ENCODE results near the gene NDUFA12.

NDUFA12 gene

GRCh38 chr12:95003213-95003920, at the start of gene NDUFA12:
TSS of gene NDUFA12 (minus strand) at chr12:95003697. CDS start at chr12:95003680, 17 bp downstream.
- DNase-seq (ENCODE audit: low read depth) = peak; percentile 96
- TF ChIP-seq CTCF (conservative IDR thresholded peaks at IDR 0.05; ENCODE audit: control insufficient read depth, insufficient read depth, low read depth, low read length) = no peak
- peak within 1 kb of the TSS; percentile 90 for H3K4me3 ChIP-seq (ENCODE audit: control insufficient read depth, low read depth, low read length)

GRCh38 chr12:95051241-95051640, 47.7 kb upstream of the NDUFA12 start:
- no peak overlapping the region for H3K4me3 ChIP-seq (ENCODE audit: control insufficient read depth, low read depth, low read length)
- peak; percentile 5 for DNase-seq (ENCODE audit: low read depth)
- TF ChIP-seq CTCF (conservative IDR thresholded peaks at IDR 0.05; ENCODE audit: control insufficient read depth, insufficient read depth, low read depth, low read length) = no peak

GRCh38 chr12:95037906-95038305, 34.4 kb upstream of the NDUFA12 start:
- H3K4me3 ChIP-seq (ENCODE audit: control insufficient read depth, low read depth, low read length) = no peak overlapping the region
- no peak for TF ChIP-seq CTCF (conservative IDR thresholded peaks at IDR 0.05; ENCODE audit: control insufficient read depth, insufficient read depth, low read depth, low read length)
- DNase-seq (ENCODE audit: low read depth) = no peak

GRCh38 chr12:95034750-95035149, 31.3 kb upstream of the NDUFA12 start:
- no peak overlapping the region for H3K4me3 ChIP-seq (ENCODE audit: control insufficient read depth, low read depth, low read length)
- no peak for DNase-seq (ENCODE audit: low read depth)
- TF ChIP-seq CTCF (conservative IDR thresholded peaks at IDR 0.05; ENCODE audit: control insufficient read depth, insufficient read depth, low read depth, low read length) = no peak

GRCh38 chr12:95022477-95022876, 19.0 kb upstream of the NDUFA12 start:
- no peak for DNase-seq (ENCODE audit: low read depth)
- no peak for TF ChIP-seq CTCF (conservative IDR thresholded peaks at IDR 0.05; ENCODE audit: control insufficient read depth, insufficient read depth, low read depth, low read length)
- H3K4me3 ChIP-seq (ENCODE audit: control insufficient read depth, low read depth, low read length) = no peak overlapping the region

GRCh38 chr12:95017482-95017881, 14.0 kb upstream of the NDUFA12 start:
- no peak overlapping the region for H3K4me3 ChIP-seq (ENCODE audit: control insufficient read depth, low read depth, low read length)
- no peak for TF ChIP-seq CTCF (conservative IDR thresholded peaks at IDR 0.05; ENCODE audit: control insufficient read depth, insufficient read depth, low read depth, low read length)
- DNase-seq (ENCODE audit: low read depth) = no peak

Measured in fibroblast of mammary gland (primary cell).